ENCODE results near the gene SUPT20HL1.
"Not testable (repeated sequence)": the region's sequence is repeated elsewhere in the genome, so short reads cannot be mapped to it uniquely, and the experiment has no call there.

SUPT20HL1 gene

DNA sequence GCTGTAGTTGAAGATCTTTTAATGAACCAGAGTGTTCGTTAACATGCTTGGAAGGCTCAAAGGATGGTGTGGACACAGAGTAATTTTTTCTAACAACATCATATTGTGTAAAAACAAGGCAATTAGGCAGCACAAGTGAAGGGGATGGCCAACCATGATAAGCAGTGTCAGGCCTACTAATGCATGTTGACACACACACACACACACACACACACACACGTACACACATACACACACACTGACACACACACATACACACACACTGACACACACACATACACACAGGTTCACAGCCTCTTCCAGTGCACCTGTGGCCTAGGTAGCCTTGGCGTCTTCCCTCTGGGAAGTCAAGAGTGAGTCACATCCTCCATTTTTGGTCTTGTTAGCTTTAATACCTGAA is at the start of gene SUPT20HL1:
SUPT20HL1 (plus strand) TSS at position 368 of the 400 bp plus-strand sequence. CDS start 2,122 bp downstream, outside the sequence.
- no peak for DNase-seq

DNA sequence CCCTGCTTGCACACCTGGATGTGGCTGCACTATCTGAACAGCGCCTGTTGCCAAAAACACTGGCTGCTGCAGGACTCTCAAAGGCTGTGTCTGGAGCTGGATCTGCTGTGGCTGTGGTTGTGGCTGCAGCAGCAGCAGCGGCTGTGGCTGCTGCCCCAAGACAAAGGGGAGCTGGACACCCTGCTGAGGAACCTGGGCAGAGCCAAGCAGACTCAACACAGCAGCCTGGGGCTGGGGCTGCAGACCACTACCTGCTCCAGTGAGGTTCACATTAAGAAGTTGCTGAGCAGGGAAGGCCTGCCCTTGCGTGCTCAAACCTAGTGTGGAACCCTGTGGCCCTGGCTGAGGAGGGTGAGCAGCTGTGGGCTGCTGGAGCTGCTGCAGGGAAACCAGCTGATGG is 49.5 kb upstream of the SUPT20HL1 start:
- DNase-seq: not testable (repeated sequence)

DNA sequence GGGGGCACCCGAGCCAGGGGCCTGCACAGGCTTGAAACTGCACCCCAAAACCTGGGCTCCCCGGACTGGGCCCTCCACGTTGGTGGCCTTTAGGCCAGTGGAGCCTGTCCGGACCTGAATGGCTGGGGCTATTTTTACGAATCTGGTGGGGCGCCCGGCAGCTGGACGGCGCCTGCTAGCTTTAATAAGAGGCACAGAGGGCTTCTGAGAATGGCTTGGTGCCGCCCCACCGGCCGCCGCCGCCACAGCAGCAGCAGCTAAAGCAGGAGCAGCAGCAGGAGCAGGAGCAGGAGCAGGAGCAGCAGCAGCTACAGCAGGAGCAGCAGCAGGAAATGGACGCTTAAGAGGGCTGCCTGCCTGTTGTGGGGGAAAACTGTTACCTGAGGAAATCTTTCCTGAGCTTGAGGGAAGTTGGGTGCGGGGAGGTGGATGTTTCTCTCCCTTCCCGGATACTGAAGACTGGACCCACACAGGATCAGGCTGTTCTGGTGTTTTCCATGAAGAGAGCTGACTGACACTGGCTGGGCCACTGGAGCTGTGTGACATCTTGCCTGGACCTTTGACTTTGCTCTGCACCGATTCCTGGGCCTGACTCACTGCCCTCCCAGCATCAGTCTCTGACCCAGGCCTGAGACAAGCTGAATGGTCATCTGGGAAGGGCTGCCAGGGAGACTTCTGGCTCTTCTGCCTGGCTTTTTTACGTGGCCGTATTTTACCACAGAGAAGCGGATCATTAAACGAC is 48.8 kb upstream of the SUPT20HL1 start:
- not testable (repeated sequence) for DNase-seq

DNA sequence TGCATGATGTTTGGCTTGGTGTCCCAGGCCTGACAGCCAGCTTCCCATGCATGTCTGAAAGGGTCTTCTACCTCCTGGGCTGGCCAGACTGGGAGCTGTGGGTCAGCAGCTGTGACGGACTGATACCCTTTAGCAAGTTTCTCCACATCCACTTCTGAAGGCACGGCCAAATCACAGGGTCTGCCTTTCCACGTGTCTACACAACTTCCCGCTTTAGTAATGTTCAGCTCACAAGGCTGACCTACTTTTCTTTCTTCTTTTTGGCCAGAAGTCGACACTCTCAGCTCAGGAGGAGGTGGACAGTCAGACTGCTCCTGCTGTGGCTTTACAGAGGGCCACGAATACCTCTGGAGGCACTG is 48.2 kb upstream of the SUPT20HL1 start:
- DNase-seq: not testable (repeated sequence)

DNA sequence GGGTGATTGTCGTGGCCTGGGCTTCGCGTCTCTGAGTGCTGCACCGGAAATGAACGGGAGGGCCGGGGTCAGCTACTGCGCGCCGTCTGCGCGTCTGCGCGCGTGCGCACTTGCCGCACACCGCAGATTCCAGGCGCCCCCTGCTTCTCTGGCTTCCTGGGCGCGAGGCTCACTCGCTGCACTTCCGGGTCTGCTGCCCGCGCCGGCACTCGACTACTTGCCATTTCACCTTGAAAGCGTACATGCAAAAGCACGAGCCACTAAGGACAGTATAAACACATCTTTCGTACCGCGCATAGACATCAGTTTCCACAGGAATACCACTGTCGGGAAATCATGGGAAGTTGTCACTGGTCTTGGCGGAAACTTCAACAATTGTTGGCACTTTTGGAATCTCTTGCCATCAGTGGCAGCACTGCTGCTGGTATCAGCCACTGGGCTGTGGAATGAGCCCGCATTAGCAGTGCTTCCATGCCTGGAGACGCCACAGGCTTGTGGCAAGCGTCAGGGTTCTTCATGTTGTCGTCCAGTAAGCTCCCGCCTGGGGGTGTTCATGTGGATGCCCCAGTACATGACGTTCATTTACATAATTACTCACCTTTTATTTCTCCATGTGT is 46.3 kb upstream of the SUPT20HL1 start, which contains the start of gene SUPT20HL2:
SUPT20HL2 (minus strand) TSS at position 51 of the 617 bp plus-strand sequence. CDS start 754 bp downstream, outside the sequence.
- no peak for DNase-seq

DNA sequence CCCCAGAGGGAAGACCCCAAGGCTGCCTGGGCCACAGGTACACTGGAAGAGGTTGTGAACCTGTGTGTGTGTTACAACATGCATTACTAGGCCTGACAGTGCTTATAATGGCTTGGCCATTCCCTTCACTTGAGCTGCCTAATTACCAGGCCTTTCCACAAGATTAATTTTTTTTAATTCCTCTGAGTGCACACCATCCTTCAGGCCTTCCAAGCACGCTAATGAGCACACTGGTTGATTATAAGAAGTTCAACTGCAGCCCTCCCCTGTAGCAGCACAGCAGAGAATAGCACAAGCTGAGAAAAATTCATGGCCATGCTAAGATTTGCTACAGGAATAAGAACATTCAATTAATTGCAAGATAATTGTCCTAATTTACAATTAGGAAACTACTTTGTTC is 44.3 kb upstream of the SUPT20HL1 start:
- no peak for DNase-seq

DNA sequence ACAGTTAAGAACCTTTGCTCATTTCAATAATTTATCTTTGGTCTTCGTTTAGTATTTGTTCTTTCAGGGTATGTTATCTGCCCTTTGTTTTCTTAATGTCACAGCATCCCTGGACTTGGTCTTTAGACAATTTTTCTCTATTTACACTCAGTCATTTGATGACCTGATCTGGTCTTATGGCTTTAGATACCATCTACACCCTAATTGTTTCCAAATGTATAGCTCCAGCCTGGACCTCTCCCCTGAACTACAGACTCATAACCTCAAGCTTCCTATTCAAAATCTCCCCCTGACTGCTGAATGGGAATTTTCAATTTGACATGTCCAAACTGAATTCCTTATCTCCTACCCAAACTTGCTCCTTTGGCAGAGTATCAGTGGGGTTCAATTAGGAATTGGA is 42.9 kb upstream of the SUPT20HL1 start:
- DNase-seq: no peak

DNA sequence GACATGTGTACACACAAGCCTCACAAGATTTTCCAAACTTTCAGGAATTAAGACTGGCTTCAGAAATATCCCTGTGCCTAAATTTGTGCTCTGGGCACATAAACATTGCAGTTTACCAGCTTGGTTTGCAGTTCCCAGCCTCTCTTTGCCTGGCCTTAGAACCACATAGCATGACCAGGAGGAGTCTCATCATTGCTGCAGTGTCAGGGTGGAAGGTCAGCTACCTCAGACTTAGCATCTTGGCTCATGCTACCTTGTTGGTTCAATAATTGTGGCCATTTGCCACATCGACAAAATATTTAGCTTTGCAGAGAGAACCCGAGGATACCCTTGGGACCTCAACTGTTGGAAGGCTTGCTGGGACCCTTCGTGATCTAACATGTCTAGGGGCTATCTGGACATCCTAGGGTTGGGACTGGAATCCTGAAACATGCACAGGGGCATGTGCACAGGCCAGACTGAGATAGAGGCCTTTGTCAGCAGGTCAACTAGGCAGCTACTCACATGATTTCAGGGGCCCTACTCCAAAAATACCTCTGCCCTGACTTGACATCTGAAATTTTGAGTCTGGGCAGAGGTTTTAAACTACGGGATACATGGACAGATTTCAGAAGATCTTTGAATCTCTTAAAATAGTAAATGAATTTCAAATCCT is 38.6 kb upstream of the SUPT20HL1 start:
- no peak for DNase-seq

DNA sequence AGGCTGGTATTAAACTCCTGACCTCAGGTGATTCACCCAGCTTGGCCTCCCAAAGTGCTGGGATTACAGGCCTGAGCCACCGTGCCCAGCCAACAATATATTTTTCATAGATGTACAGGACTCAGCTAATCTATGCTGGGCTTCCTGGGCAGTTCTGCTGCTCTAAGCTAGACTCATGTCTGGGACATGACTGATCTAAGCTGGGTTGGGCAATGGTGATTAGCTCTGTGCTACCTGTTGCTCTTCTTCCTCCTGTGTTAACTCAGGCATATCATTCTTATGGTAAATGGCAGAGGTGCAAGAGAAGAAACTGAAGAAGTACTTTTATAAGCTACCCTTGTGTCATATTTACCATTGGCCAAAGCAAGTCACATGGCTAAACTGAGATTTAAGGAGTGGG is 35.2 kb upstream of the SUPT20HL1 start:
- no peak for DNase-seq

DNA sequence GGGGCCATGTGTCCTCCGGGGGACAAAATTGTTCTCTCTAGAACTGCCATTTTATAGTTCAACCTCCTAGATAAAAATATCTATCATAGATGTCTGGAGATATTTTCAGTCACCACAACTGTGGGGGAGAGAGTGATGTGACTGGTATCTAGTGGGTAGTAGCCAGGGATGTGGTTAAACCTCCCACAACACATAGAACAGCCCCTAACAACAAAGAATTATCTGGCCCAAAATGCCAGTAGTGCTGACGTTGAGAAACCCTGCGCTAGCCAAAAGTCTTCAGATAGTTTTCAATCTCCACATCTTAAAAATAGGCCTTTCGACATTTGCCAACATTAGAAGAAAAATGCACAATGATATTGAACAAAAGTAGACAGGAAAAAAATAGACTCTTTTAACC is 27.6 kb upstream of the SUPT20HL1 start:
- DNase-seq: no peak

DNA sequence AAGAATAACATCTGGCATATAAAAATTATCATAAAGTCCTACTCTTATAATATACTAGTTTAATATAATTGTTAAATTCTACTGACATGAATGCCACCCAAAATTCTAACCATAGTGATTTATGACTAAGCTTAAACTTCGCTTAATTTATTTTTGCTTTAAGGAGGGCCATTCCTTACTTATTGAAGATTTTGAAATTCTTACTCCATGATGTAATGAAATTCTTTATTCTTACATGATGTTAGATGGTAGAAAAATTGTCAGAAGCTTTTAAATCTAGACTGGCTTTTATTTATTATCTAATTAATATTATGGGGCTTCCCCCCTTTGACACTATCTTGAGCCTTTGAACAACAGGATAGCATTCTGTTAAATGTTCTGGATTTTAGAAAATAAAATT is 27.1 kb upstream of the SUPT20HL1 start:
- no peak for DNase-seq

DNA sequence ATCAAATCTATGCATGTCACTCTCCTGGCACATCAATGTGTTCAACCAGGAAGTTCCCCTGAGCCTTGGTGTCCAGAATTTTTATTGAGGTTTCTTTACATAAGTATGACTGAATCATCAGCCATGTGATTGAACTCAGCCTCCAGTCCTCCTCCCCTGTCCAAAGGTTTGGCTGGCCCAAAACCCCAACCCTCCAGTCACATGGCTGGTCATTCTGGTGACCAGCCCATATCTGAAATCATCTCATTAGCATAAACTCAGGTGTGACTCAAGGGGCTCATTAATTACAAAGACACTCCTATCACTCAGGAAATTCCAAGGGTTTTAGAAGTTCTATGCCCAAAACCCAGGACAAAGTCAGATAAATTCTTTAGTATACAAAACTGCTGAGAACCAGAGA is 26.0 kb upstream of the SUPT20HL1 start:
- no peak for DNase-seq

DNA sequence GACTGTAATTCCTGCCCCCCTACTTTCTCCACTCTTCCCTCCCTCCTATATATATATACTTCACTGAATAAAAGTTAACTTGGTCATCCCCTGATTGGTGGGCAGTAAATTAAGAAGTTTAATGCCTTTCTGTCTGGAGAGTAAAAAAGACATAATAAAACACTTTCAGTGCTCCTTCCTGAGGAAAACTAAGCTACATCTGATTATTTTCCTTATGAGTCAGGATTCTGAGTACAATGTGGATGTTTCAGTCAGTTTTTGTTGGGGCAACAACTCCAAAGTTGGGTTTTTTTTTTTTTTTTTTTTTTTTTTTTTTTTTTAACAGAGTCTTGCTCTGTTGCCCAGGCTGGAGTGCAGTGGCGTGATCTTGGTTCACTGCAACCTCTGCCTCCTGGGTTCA is 24.6 kb upstream of the SUPT20HL1 start:
- DNase-seq: no peak

DNA sequence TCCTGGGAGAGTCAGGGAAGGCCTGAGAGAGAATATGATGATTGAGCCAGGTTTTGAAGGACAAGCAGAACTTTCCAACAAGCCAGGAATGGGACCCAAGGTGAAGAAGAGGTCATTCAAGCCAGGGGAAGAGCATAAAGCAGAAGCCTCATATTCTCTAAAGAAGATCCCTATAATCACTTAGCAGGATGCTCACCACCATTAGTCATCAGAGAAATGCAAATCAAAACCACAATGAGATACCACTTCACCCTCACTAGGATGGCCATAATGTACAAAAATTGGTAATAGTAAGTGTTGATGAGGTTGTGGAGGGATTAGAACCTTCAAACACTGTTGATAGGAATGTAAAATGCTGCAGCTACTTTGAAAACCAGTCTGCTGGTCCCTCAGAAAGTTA is 20.5 kb upstream of the SUPT20HL1 start:
- DNase-seq: no peak

DNA sequence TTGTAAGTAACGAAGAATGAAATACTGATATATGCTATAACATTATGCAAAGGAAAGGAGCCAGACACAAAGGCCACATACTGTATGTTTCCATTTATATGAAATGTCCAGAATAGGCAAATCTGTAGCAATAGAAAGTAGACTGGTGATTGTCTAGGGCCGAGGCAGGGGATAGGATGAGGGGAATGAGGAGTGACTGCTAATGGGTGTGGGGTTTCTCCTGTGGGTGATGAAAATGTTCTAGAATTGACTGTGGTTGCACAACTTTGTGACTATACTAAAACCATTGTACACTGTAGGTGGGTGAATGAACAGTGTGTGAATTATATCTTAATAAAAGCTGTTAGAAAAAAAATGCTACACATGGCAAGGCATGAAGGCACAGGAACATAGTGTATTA is 19.9 kb upstream of the SUPT20HL1 start:
- DNase-seq: no peak

DNA sequence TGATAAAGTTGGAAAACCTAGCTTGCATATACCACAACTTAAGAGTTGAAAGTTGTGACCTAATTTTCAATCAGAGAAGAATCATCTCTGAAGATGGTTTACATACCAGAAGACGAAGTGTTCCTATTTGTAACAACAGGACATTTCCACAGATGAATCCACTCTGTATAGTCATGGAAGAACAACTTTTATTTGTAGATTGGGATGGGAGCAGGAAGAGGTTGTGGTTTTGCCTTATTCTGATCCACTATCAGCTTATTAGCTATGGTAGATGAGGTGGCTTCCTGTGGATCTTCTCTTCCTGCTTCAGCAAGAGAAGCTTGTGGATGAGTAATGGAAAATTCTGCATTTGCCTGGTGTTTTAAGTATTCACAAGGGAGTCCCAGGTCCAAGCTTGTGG is 18.6 kb upstream of the SUPT20HL1 start:
- DNase-seq: no peak

DNA sequence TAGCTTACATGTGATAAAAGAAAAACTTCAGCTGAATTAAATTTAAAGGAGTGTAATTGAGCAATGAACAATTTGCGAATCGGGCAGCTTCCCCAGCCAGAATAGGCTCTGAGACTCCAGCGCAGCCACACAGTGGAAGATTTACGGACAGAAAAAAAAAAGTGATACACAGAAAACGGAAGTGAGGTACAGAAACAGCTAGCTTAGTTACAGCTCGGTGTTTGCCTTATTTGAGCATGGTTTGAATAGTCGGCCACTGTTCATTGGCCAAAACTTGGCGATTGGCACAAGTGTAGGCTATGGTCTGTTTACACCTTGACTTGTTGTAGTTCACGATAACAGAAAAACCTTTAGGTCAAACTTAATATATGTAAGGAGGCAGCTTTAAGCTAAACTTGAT is 16.7 kb upstream of the SUPT20HL1 start:
- no peak for DNase-seq

DNA sequence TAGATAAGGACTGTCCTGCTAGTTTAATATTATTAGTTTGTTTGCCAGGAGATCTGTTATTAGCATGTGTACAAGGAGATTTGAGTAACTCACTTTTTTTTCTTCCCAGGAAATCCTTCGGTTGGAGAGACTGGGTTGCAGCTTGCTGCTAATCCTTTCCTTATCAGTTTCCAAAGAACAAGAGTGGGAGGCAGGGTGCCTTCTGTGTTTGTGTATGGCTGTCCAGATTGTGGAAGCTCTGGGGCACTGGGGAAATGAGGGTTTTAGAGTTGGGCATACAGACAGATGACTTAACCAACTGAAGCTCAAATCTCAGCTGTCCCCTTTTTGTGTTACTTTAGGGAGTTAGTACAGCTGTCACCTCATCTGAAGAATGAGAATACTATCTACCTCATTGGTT is 12.6 kb upstream of the SUPT20HL1 start:
- no peak for DNase-seq

DNA sequence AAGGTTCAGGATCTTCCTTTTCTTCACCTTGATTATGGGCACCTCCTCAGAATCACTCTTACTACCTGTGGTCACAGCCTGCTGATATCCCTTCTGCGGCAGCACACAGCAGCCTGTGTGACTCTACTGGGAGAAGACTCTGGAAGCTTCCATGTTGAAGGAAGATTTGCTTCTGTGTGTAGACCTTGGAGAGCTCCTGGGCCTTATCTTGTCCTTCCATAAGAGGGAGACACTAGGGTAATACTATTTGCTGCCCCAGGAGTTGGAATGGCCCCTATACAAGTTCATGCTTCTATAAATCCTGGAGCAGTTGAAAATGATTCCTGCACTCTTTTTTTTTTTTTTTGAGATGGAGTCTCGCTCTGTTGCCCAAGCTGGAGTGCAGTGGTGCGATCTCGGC is 10.2 kb upstream of the SUPT20HL1 start:
- DNase-seq: no peak

DNA sequence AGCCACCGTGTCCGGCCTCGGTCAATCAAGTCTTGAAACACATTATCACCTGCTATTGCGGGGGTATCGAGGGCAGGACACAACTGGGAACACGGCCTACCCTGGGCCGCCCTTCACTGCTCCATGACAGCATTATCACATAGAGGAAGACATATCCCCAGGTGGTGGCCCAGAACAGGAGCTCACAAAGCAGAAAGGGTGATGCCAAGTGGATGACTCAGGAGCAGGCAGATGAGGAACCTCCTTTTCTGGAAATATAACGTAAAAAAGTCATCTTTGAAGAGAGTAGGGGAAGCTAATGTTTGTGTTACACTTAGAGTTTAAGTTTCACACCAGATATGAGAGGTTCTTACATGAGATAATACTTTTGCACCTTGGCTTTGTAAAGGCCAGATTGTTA is 5.3 kb upstream of the SUPT20HL1 start:
- DNase-seq: no peak

DNA sequence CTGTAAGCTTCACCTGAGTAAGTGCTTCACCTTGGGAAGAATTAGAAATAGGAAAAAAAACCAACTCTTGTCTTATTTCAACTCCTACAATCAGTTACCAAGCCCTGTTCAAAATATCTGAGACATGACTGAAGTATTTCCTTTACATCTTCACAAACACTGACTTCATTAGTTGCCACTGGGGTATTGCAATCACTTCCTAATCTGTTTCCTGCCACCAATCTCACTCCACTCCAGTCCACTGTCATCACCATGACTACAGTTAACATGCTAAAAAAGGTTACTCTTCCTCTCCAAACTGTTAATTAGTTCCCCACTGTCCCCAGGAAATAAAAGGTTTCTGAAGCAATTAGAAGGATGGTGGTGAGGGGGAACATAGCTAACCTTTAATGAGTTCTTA is 3.3 kb upstream of the SUPT20HL1 start:
- no peak for DNase-seq

DNA sequence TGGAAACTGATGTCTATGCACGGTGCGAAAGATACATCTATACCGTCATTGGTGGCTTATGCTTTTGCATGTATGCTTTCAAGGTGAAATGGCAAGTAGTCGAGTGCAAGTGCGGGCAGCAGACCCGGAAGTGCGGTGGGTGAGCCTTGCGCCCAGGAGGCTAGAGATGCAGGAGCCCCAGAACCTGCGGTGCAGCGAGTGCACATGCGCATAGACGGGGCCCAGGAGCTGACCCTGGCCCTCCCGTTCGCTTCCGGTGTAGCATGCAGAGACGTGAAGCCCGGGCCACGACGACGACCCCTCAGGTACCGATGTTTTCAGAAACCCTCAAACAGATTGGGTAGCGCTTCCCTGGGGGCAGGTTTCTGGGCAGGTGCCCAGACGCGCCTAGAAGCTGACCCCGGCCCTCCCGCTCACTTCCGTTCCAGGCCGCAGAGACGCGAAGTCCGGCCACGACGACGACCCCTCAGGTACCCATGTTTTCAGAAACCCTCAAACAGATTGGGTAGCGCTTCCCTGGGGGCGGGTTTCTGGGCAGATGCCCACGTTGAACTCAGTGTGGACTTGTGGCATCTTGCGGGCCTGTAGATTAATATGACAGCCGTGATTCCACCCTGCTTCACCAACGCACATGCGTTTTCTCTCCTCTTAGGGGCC is 1.8 kb downstream of the SUPT20HL1 start:
- DNase-seq: not testable (repeated sequence)

DNA sequence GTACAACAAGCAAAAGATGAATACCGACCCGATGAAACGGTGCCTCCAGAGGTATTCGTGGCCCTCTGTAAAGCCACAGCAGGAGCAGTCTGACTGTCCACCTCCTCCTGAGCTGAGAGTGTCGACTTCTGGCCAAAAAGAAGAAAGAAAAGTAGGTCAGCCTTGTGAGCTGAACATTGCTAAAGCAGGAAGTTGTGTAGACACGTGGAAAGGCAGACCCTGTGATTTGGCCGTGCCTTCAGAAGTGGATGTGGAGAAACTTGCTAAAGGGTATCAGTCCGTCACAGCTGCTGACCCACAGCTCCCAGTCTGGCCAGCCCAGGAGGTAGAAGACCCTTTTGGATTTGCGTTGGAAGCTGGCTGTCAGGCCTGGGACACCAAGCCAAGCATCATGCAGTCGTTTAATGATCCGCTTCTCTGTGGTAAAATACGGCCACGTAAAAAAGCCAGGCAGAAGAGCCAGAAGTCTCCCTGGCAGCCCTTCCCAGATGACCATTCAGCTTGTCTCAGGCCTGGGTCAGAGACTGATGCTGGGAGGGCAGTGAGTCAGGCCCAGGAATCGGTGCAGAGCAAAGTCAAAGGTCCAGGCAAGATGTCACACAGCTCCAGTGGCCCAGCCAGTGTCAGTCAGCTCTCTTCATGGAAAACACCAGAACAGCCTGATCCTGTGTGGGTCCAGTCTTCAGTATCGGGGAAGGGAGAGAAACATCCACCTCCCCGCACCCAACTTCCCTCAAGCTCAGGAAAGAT is 3.2 kb downstream of the SUPT20HL1 start:
- not testable (repeated sequence) for DNase-seq

Measured in NCI-H1092 (cell line).